HepG2 (cell line): ENCODE results near the gene ABHD4. TPM values are rescaled to one million over a fixed set of nuclear protein-coding genes. Genes with fewer than 3 reads are reported as not detected.

ENCODE experiments used
- ATAC-seq: fragments of 200-7000 bp; cut with Tn5 transposase; 3 replicates; pipeline ENCODE4 v1.9.1; 2020; ENCODE audit warnings: mild to moderate bottlenecking, moderate library complexity
- BruUV-seq: library from RNA; stranded (reverse); fragments of 400-500 nt; replicated peaks from 2 replicates; lab custom pipeline; 2021; lab: Mats Ljungman, UMichigan
- CTCF ChIA-PET: fragments of 300-600 bp; formaldehyde crosslinking; extraction: SDS; loops from one replicate; lab custom pipeline; 2021; ENCODE audit warnings: low total read pairs, inconsistent platforms, low intra/inter-chr PET ratio; lab: Yijun Ruan, JAX
- POLR2A ChIA-PET: fragments of 350-600 bp; sonication (Branson Sonifier 250); formaldehyde crosslinking; loops from one replicate; lab custom pipeline; 2020; ENCODE audit warnings: antibody characterized with exemption, inconsistent platforms; lab: Yijun Ruan, JAX
- DNase-seq: peaks from one replicate; pipeline ENCODE4 v3.0.0-alpha.2; 2015; ENCODE audit warnings: low spot score
- FAIRE-seq: peaks from 3 replicates; lab custom pipeline; 2011; peaks lifted over from hg19 to GRCh38; lab: Jason Lieb, UNC
- H2AFZ ChIP-seq: one replicate; pipeline ENCODE4 v1.6.1; 2011; ENCODE audit warnings: low read length, inconsistent platforms
- H3K27ac ChIP-seq: fragments of 300-600 bp; 3 replicates; pipeline ENCODE4 v1.8.0; 2011; ENCODE audit warnings: mixed run types, mild to moderate bottlenecking, mixed read lengths, low read length, inconsistent platforms; ENCODE audit not compliant: insufficient read depth; ENCODE audit errors: extremely low read length
- H3K27me3 ChIP-seq, 2 experiments: fragments of 200-600 bp in 1 of 2; 2 replicates in 1 of 2; 3 replicates in 1 of 2; pipeline versions ENCODE4 v1.6.0 to v1.8.0; 2011; ENCODE audit warnings: low read length in 2 of 2, mild to moderate bottlenecking in 2 of 2, moderate library complexity in 2 of 2, inconsistent platforms in 1 of 2; ENCODE audit not compliant: insufficient read depth in 2 of 2, control insufficient read depth in 1 of 2
- H3K36me3 ChIP-seq, 2 experiments: fragments of 200-600 bp in 1 of 2; replicated peaks in 1 of 2; 2 replicates in 1 of 2; 3 replicates in 1 of 2; pipeline versions ENCODE4 v1.5.1 to v1.8.0; 2011; ENCODE audit warnings: low read length in 2 of 2, inconsistent platforms in 1 of 2; ENCODE audit not compliant: insufficient read depth in 2 of 2, control insufficient read depth in 1 of 2
- H3K4me1 ChIP-seq: 2 replicates; pipeline ENCODE4 v1.5.1; 2012; ENCODE audit warnings: low read length, inconsistent platforms; ENCODE audit not compliant: insufficient read depth
- H3K4me2 ChIP-seq: 2 replicates; pipeline ENCODE4 v1.6.0; 2011; ENCODE audit warnings: low read depth, low read length, inconsistent platforms
- H3K4me3 ChIP-seq, 3 experiments: fragments of 200-600 bp in 1 of 3; sonication (generic), shearing (Covaris generic) in 1 of 3; replicated peaks in 1 of 3; 2 replicates each; pipeline ENCODE4 v1.5.1; 2011 to 2016; ENCODE audit warnings: low read length in 3 of 3, inconsistent platforms in 2 of 3, low read depth in 2 of 3, mild to moderate bottlenecking in 2 of 3, control low read depth in 1 of 3, mixed read lengths in 1 of 3; ENCODE audit not compliant: insufficient read depth in 1 of 3
- H3K79me2 ChIP-seq: one replicate; pipeline ENCODE4 v1.6.1; 2011; ENCODE audit warnings: low read length, inconsistent platforms; ENCODE audit not compliant: insufficient read depth
- H3K9ac ChIP-seq: 2 replicates; pipeline ENCODE4 v1.6.0; 2011; ENCODE audit warnings: mild to moderate bottlenecking, low read depth, low read length, inconsistent platforms; ENCODE audit not compliant: insufficient read depth
- H3K9me3 ChIP-seq: 2 replicates; pipeline ENCODE4 v1.5.1; 2012; ENCODE audit warnings: mild to moderate bottlenecking, low read length
- H4K20me1 ChIP-seq: 2 replicates; pipeline ENCODE4 v1.6.0; 2011; ENCODE audit warnings: inconsistent platforms, mild to moderate bottlenecking, low read length, moderate library complexity; ENCODE audit not compliant: insufficient read depth
- CCDC6 ChIP-seq: sonication (generic); formaldehyde crosslinking; IDR thresholded peaks from 2 replicates; pipeline ENCODE4 v1.8.1; 2022; ENCODE audit warnings: mild to moderate bottlenecking, missing genetic modification reagents, moderate library complexity
- CEBPZ ChIP-seq: IDR thresholded peaks from 2 replicates; pipeline ENCODE4 v1.6.1; 2012; ENCODE audit warnings: low read length, improper control_type of control experiment
- ETV6 ChIP-seq: sonication (generic); formaldehyde crosslinking; conservative IDR thresholded peaks from 2 replicates; pipeline ENCODE4 v1.4.0; 2020; ENCODE audit warnings: missing genetic modification reagents
- HDAC6 ChIP-seq: fragments of 200-600 bp; sonication (generic); IDR thresholded peaks from 2 replicates; pipeline ENCODE4 v1.7.0; 2017; ENCODE audit warnings: mild to moderate bottlenecking, antibody characterized with exemption, low read length, low read depth
- ZMAT5 ChIP-seq: sonication (generic); formaldehyde crosslinking; IDR thresholded peaks from 2 replicates; pipeline ENCODE4 v1.5.0; 2020; ENCODE audit warnings: mild to moderate bottlenecking, low read depth, missing genetic modification reagents, borderline replicate concordance
- ZNF737 ChIP-seq: sonication (generic); formaldehyde crosslinking; IDR thresholded peaks from 2 replicates; pipeline ENCODE4 v1.5.0; 2020; ENCODE audit warnings: missing genetic modification reagents, mild to moderate bottlenecking, borderline replicate concordance
- ZNF777 ChIP-seq: sonication (generic); formaldehyde crosslinking; IDR thresholded peaks from 2 replicates; pipeline ENCODE4 v1.4.0; 2020; ENCODE audit warnings: missing genetic modification reagents
- ZSCAN25 ChIP-seq: sonication (generic); formaldehyde crosslinking; IDR thresholded peaks from 2 replicates; pipeline ENCODE4 v1.8.0; 2022; ENCODE audit warnings: mild to moderate bottlenecking, missing genetic modification reagents
- WGBS: methylation state at CpG from one replicate; pipeline ENCODE4 v1.1.6; 2017; ENCODE audit warnings: low lambda C conversion rate; 5-methylcytosine and 5-hydroxymethylcytosine counted together
- in situ Hi-C: cut with HindIII; loops from 2 replicates; pipeline ENCODE4 v1.10.0; 2017; ENCODE audit warnings: low pct_unique_long_range_greater_than_20kb; ENCODE audit not compliant: extremely low pct_ligation_motif_present
- intact Hi-C: fragments of 100-400 bp; cut with micrococcal nuclease; formaldehyde crosslinking; loops from one replicate; pipeline ENCODE4 v1.10.0; 2022; ENCODE audit not compliant: unreplicated experiment
- polyA plus RNA-seq, 8 experiments: library from polyadenylated mRNA; depleted of rRNA in 3 of 8; stranded (reverse) in 7 of 8; unstranded in 1 of 8; fragments of >200 nt; fragmentation: Illumina TruSeq in 4 of 8; extraction: Trizol in 4 of 8; gene quantifications; 2 replicates each; pipeline versions ENCODE4 v1.2.1 to v1.2.3, GENCODE V29; 2011 to 2016; ENCODE audit warnings: low read depth in 4 of 8, missing spikeins in 1 of 8, mixed read lengths in 1 of 8; ENCODE audit not compliant: insufficient read depth in 1 of 8
- total RNA-seq, 5 experiments: library from RNA; depleted of rRNA; stranded (reverse); fragments of >200 nt; fragmentation: Illumina TruSeq; extraction: Trizol; gene quantifications; 2 replicates each; pipeline ENCODE4 v1.2.3, GENCODE V29; 2016; ENCODE audit warnings: low read depth in 1 of 5

The ABHD4 gene
- total and polyA plus RNA-seq, 2 of the 13 experiments (the other 11 are each of a cell fraction or from before 2014, with no cell fraction given), result 16.1 to 47.5 TPM

GRCh38 chr14:22630066-22630465 lies 32.0 kb downstream of the ABHD4 start:
- ChIA-PET CTCF (no interaction called here), POLR2A (no interaction called here)
- FAIRE-seq (no peak), DNase-seq (no peak), ATAC-seq (peak; percentile 76)
- no peaks in the 10 kb centered on the region for H3K79me2 ChIP-seq
- intact Hi-C loops, result no loop called here
- H4K20me1 ChIP-seq, result no peaks in the 10 kb centered on the region
- BruUV-seq, result no TSS peak
- H3K4me1 ChIP-seq, result peaks cover 9% of the 10 kb centered on the region
- H3K4me2 ChIP-seq, result no peak overlapping the region
- in situ Hi-C loops, result no loop called here
- H3K9me3 ChIP-seq, result no peaks in the 10 kb centered on the region
- H3K27ac ChIP-seq, result no peak overlapping the region
- no peak for TF ChIP-seq ETV6 (CRISPR knock-in tag)
- 0 out of 2 replicates have a peak, but pooled peaks have one; percentile 18 for TF ChIP-seq ZNF737 (CRISPR knock-in tag)
- no peak overlapping the region for H3K9ac ChIP-seq
- H2AFZ ChIP-seq, result no peak overlapping the region
- no peak overlapping the region for H3K4me3 ChIP-seq
- no peaks in the 10 kb centered on the region for H3K36me3 ChIP-seq
- WGBS, result 86% methylated on average over 3 of the region's 3 CpGs
- peaks cover 0 to 8% of the 10 kb centered on the region in 2 experiments; a peak in 2 of 5 replicates for H3K27me3 ChIP-seq

- Histone ChIP-seq H4K20me1 (no peaks in the 10 kb centered on the region), H3K27ac (no peak overlapping the region), H3K36me3 (no peaks in the 10 kb centered on the region), H3K9me3 (no peaks in the 10 kb centered on the region), H3K4me3 (no peak overlapping the region), H3K4me2 (no peak overlapping the region), H2AFZ (no peak overlapping the region), H3K9ac (no peak overlapping the region), H3K4me1 (peaks cover 9% of the 10 kb centered on the region), H3K27me3 (peaks cover 0 to 8% of the 10 kb centered on the region in 2 experiments; a peak in 2 of 5 replicates), H3K79me2 (no peaks in the 10 kb centered on the region)
- no peak for TF ChIP-seq ZSCAN25 (CRISPR knock-in tag)
- TF ChIP-seq HDAC6, result no peak
- no peak for TF ChIP-seq CCDC6 (CRISPR knock-in tag)
- TF ChIP-seq ZNF777 (CRISPR knock-in tag), result no peak
- TF ChIP-seq ZMAT5 (CRISPR knock-in tag), result no peak
- no peak for TF ChIP-seq CEBPZ
- 45% methylated on average over 2 of the region's 2 CpGs for WGBS
- in situ Hi-C loops, result no loop called here
- ATAC-seq (no peak), DNase-seq (no peak), FAIRE-seq (no peak)
- ChIA-PET CTCF (no interaction called here), POLR2A (no interaction called here)
- no TSS peak for BruUV-seq
- intact Hi-C loops, result no loop called here
These were observed 32.4 kb downstream of the ABHD4 start for GRCh38 chr14:22630486-22630885.
